ENCODE data around the gene KCNB1.

- TF ChIP-seq CTCF (IDR thresholded peaks at IDR 0.05) (no peak), POLR2A (IDR thresholded peaks at IDR 0.05) (no peak), EP300 (IDR thresholded peaks at IDR 0.05) (no peak)
Measured at GRCh38 chr20:49315580-49315979, 166.9 kb downstream of the KCNB1 start.

Data from tibial nerve (tissue), 4 donors.